Skin of body (tissue), 3 donors: Measurements from ENCODE around the gene DCTPP1. TPM values are rescaled to one million over a fixed set of nuclear protein-coding genes. Genes with fewer than 3 reads are reported as not detected.

ENCODE experiments used
- DNase-seq: peaks from one replicate; lab custom pipeline; 2025; lab: John Stamatoyannopoulos, UW
- small RNA-seq: library from RNA; depleted of rRNA; stranded (forward); fragments of <200 nt; gene quantifications from one replicate; pipeline ENCODE3, GENCODE V24; 2014; ENCODE audit warnings: low replicate concordance
- total RNA-seq: library from RNA; depleted of rRNA; stranded (reverse); fragments of >200 nt; gene quantifications from one replicate; pipeline ENCODE4 v1.2.3, GENCODE V29; 2014

The DCTPP1 gene
- total RNA-seq, 1 donor from 2014 or later = 14.3 TPM

GRCh38 chr16:30382111-30382881 lies 47.5 kb downstream of the DCTPP1 start, which contains the start of gene SEPTIN1:
TSS of gene SEPTIN1 (minus strand) at chr16:30382561. CDS start at chr16:30382542, 19 bp downstream.
- no peak for DNase-seq

GRCh38 chr16:30381291-30382041 lies 48.4 kb downstream of the DCTPP1 start:
- DNase-seq = no peak

- no peak for DNase-seq
Measured at GRCh38 chr16:30380803-30381208, 49.0 kb downstream of the DCTPP1 start.

GRCh38 chr16:30380072-30380802 lies 49.6 kb downstream of the DCTPP1 start:
- no peak for DNase-seq

GRCh38 chr16:30379158-30379783 lies 50.6 kb downstream of the DCTPP1 start:
- no peak for DNase-seq

GRCh38 chr16:30378236-30379157 lies 51.3 kb downstream of the DCTPP1 start:
- peak; percentile 97 for DNase-seq

- peak; percentile 90 for DNase-seq
Measured at GRCh38 chr16:30377812-30378235, 52.0 kb downstream of the DCTPP1 start.

GRCh38 chr16:30377050-30377811 lies 52.6 kb downstream of the DCTPP1 start:
- no peak for DNase-seq

GRCh38 chr16:30376461-30376902 lies 53.3 kb downstream of the DCTPP1 start:
- no peak for DNase-seq

- DNase-seq = no peak
Measured at GRCh38 chr16:30375864-30376263, 54.0 kb downstream of the DCTPP1 start.

- DNase-seq = no peak
Measured at GRCh38 chr16:30374538-30374937, 55.3 kb downstream of the DCTPP1 start, which contains the start of gene MYL11. TSS of gene MYL11 (plus strand) at chr16:30374802. CDS start at chr16:30374858, 56 bp downstream.

Small RNAs within 50 kb of the gene (small RNA-seq; reads per million reads assigned to genes)
- gene RF00019 (not detected), gene RF00406 (0.21 reads per million)

Other genes with a start within 250 kb of the DCTPP1 start
- 16.0 TPM for gene CORO1A, start 246.4 kb downstream of the DCTPP1 start, total RNA-seq
- gene BOLA2B, start 236.4 kb downstream of the DCTPP1 start, total RNA-seq = 6.1 TPM
- 7.3 TPM for gene SLX1A, start 236.2 kb downstream of the DCTPP1 start, total RNA-seq
- 3.1 TPM for gene SULT1A3, start 230.8 kb downstream of the DCTPP1 start, total RNA-seq
- 1.6 TPM for gene NPIPB13, start 181.6 kb downstream of the DCTPP1 start, total RNA-seq
- gene CD2BP2, start 74.7 kb downstream of the DCTPP1 start, total RNA-seq = 17.0 TPM
- gene TBC1D10B, start 59.5 kb downstream of the DCTPP1 start, total RNA-seq = 24.7 TPM
- gene MYL11, start 55.2 kb downstream of the DCTPP1 start, total RNA-seq = 921 TPM
- gene SEPTIN1, start 47.5 kb downstream of the DCTPP1 start, total RNA-seq = 0.69 TPM
- gene ZNF48, start 34.6 kb downstream of the DCTPP1 start, total RNA-seq = 3.8 TPM
- 4.7 TPM for gene ZNF771, start 22.4 kb downstream of the DCTPP1 start, total RNA-seq
- 13.1 TPM for gene SEPHS2, start 15.8 kb upstream of the DCTPP1 start, total RNA-seq
- 6.1 TPM for gene ITGAL, start 42.7 kb upstream of the DCTPP1 start, total RNA-seq
- 11.2 TPM for gene ZNF768, start 96.5 kb upstream of the DCTPP1 start, total RNA-seq
- gene ZNF747, start 104.8 kb upstream of the DCTPP1 start, total RNA-seq = 5.8 TPM
- gene ZNF764, start 128.3 kb upstream of the DCTPP1 start, total RNA-seq = 4.1 TPM
- 8.9 TPM for gene ZNF688, start 141.7 kb upstream of the DCTPP1 start, total RNA-seq
- gene ZNF785, start 155.7 kb upstream of the DCTPP1 start, total RNA-seq = 9.8 TPM
- 3.3 TPM for gene ZNF689, start 180.4 kb upstream of the DCTPP1 start, total RNA-seq
- 8.4 TPM for gene PRR14, start 220.9 kb upstream of the DCTPP1 start, total RNA-seq
- gene FBRS, start 228.4 kb upstream of the DCTPP1 start, total RNA-seq = 17.3 TPM